Activated gamma-delta T cell (primary cell): ENCODE measurements around the gene P4HB.

Experiments
- DNase-seq: peaks from one replicate; lab custom pipeline; 2025; lab: John Stamatoyannopoulos, UW

The P4HB gene

DNA sequence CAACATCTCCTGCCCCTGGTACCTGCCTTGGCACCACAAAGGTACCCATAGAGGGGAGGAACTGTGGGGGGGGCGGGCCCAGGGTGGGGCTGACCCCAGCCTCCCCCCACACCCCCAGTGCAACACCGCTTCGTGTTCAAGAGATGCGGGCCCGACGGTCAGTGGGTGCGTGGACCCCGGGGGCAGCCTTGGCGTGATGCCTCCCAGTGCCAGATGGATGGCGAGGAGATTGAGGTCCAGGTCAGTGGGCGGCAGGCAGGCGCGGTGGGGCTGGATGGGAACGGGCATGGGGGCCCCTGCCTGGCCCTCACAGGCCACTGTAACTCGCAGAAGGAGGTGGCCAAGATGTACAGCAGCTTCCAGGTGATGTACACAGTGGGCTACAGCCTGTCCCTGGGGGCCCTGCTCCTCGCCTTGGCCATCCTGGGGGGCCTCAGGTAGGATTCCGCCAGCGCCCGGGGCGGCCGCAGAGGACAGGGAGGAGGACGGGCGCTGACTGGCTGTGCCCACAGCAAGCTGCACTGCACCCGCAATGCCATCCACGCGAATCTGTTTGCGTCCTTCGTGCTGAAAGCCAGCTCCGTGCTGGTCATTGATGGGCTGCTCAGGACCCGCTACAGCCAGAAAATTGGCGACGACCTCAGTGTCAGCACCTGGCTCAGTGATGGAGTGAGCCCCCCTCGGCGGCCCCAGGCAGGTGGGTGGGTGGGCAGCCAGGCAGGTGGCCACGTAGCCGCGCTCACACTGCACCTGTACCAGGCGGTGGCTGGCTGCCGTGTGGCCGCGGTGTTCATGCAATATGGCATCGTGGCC, 49.2 kb downstream of the P4HB start:
- no peak for DNase-seq

DNA sequence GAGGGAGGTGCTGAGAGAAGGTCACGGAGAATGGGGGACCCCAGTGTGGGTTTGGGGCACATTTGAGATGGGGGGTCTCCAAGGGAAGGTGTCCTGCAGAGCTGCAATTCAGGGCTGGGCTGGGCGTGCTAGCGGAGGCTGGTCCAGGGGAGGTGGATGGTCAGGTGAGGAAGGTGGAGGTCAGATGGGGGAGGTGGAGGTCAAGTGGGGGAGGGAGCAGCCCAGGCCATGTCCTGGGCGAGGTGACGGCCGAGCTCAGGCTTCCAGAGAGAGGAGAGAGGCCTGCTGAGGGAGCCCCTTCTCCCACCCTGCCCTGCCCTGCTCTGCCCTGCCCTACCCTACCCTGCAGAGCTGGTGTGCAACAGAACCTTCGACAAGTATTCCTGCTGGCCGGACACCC, 49.9 kb downstream of the P4HB start:
- DNase-seq, result no peak

DNA sequence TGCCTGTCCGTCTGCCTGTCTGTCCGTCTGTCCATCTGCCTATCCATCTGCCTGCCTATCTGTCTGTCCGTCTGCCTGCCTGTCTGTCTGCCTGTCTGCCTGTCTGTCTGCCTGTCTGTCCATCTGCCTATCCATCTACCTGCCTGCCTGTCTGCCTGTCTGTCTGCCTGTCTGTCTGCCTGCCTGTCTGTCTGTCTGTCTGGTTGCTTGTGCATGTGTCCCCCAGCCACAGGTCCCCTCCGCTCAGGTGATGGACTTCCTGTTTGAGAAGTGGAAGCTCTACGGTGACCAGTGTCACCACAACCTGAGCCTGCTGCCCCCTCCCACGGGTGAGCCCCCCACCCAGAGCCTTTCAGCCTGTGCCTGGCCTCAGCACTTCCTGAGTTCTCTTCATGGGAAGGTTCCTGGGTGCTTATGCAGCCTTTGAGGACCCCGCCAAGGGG, 50.8 kb downstream of the P4HB start:
- no peak for DNase-seq

DNA sequence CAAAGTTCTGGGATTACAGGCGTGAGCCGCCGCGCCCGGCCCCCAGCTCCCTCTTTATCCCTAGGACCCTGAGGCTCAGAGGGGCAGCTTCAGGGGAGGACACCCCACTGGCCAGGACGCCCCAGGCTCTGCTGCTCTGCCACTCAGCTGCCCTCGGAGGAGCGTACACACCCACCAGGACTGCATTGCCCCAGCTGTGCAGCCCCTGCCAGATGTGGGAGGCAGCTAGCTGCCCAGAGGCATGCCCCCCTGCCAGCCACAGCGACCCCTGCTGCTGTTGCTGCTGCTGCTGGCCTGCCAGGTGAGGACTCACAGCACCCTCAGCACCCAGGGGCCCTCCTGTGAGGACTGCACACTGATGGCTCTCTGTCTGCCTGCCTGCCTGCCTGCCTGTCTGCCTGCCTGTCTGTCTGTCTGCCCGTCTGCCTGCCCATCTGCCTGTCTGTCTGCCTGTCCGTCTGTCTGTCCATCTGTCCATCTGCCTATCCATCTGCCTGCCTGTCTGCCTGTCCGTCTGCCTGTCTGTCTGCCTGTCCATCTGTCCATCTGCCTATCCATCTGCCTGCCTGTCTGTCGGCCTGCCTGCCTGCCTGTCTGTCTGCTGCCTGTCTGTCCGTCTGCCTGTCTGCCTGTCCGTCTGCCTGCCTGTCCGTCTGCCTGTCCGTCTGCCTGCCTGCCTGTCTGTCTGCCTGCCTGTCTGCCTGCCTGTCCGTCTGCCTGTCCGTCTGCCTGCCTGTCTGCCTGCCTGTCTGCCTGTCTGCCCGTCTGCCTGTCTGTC, 51.4 kb downstream of the P4HB start:
- no peak for DNase-seq

DNA sequence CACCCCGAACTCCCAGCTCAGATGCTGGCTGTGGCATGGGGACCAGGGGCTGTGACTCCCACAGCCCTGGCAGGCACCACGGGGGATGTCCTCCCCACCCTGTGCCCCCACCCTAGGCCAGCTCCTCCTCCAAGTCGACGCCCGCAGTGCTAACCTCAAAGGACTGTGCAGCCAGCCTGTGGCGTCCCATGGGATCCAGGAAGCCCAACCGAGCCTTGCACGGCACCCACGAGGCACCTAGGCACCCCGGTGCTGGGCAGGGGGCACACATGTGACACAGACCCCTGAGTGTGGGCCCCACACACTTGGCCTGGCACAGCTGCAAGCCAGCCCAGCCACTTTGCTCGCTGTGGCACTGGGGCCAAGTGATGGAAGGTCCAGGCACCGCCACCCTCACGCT, 52.5 kb downstream of the P4HB start:
- DNase-seq, result no peak

DNA sequence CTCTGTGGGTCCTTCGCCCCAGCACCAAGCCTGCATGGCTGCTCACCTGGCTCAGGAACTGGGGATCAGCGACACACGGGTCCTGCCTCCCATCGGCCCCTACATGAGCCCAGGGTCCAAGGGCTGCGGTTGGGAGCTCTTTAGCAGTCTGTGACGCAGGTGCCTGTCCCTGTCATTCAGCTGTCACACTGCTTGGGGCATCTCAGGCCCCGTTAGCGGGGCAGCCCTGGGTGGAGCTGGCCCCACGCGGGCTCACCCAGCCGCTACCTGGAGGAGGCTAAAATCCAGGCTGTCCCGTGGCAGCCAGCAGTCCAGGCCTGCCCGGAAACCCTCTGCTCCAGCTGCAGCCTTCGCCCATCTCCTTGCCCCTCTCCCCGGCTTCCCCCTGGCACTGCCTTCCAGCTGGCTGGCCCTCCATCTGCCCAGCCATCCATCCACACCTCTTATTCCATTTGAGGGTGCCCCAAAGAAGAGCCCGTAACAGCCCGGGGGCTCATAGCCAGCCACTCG, 53.1 kb downstream of the P4HB start:
- DNase-seq, result no peak

DNA sequence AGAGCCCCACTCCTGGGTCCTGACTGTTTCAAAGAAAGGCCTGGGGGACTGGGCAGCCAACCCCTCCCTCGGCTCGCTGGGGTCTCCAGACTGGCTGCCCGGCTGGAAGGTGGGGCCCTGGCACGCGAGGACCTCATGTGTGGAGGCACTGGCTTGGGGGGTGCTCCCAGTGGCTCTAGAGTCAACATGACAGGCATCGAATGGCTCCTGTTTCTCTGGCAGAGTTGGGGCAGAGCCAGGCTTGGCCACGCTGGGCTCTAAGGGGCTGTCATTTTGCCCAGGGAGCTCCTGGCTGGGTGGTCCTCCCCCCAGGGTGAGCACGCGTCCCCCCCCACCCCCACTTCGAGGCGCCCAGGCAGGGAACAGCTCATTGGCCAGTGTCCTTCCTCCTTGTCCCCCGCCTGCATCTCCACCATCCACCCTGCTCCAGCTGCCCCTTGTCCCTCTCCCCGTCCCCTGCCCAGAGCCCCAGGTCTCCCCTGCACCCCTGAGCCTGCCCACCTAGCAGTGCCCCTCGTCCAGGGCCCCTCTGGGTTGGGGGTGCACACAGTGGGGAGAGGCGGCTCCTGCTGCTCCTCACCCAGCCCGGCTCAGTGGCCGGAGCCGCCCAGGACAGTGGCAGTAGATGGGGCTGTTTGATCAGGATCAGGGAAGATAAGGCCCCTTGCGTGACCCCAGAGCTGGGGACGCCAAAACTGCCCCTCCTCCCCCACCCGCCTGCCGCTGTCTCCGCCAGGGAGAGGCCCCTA, 53.7 kb downstream of the P4HB start:
- DNase-seq, result no peak

DNA sequence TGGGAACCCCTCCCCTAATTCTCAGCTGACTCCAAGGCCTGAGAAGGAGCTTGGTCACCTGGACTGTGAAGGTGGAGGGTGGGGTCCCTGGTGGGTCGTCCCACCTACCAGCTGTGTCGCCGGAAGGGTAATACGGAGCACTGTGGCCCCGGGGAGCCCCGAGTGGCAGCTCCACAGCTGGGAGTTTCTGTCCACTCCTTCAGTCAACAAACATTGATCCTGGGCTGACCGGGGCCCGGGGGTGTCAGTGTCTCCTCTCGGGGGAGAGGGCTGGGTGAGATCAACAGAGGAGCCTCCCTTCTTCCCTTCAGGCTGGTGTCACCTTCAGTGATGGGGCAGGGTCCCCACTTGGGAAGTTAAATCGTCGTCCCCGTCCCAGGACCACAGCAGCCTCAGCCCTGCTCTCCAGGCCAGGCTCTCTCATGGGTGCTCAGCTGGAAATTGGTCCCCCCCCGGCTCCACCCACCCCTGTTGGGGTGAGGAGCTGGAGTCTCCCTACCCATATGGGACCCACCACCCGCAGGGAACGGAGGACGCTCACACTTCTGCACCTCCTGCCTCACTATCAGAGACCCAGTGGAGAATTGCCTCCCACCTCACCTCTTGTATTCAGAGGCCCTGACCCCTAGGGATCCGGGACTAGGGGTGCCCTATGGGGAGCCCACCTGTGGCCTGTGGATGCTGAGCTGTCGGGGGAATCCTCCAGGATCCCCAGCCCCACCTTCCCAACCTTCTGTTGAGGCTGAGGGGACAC, 54.5 kb downstream of the P4HB start:
- no peak for DNase-seq

DNA sequence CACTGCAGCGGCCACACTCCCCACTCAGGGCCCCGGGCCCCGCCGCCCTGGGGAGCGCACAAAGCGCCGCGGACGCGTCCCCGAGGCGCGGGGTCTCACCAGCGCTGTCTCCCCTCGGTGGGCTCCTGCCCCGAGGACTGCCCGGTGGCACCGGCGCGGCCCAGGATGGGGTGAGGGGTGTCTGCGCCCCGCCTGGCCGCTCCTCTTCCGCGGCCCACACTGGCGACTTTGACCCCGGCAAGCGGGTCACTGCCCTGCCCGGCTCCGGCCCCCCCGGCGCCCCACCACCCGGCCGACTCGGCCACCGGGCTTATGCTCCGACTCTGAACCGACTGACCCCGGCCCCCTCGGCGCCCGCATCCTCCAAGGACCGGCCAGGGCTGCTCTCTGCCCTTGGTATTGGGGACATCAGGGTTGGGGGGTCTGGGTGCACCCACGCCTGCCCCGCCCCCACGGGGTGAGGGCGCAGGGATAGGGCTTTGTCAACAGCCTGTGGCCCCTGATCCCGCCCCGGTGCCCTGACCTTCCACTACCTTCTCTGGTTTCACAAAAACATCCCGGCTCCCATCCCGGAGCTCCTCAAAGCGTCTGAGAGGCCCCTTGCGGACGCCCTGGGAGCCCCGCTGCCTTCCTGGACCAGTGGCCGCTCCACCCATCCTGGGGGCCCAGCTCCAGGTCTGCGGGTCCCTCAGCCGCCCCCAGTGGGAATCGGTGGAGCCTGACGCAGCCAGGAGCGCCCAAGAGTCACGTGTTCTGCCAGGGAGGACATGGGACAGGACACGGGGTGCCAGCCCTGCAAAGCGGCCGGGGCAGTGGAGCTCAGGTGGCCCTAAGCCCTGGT, 55.6 kb downstream of the P4HB start:
- DNase-seq, result no peak

DNA sequence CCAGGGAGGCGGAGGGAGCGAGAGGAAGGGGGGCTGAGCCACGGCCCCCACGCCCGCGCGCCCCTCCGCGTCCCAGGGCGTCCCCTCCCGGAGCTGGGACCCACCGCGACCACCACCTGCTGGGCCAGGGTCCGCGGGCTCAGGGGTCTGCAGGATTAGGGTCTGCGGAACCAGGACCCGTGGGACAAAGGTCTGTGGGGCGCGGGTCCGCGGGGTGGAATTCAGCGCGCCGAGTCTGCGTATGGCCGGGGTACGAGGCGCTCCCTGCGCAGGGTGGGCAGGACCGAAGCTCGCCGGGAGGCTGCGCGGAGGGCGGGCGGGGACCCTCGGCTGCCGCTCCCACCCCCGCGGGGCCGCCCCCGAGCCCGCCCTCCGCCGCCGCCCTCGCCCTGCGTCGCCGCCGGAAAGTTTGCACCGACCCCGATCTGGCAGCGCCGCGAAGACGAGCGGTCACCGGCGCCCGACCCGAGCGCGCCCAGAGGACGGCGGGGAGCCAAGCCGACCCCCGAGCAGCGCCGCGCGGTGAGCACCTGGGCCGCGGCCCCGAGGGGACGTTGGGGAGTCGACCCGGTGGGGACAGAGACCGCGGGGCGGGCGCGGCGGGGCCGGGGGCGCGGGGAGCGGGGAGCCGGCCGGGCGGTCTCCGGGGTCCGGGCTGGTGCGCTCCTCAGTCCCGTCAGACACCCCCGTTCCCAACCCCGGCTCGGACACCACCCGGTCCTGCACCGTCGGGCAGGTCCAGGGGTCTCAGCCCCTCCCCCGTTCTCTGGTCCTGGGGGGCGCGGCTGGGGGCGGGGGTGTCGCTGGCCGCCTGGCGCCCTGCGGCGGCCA, 56.4 kb downstream of the P4HB start, which contains the start of gene GCGR:
TSS of gene GCGR (plus strand) at position 423 of the 831 bp plus-strand sequence. CDS start 4,869 bp downstream, outside the sequence.
- no peak for DNase-seq

DNA sequence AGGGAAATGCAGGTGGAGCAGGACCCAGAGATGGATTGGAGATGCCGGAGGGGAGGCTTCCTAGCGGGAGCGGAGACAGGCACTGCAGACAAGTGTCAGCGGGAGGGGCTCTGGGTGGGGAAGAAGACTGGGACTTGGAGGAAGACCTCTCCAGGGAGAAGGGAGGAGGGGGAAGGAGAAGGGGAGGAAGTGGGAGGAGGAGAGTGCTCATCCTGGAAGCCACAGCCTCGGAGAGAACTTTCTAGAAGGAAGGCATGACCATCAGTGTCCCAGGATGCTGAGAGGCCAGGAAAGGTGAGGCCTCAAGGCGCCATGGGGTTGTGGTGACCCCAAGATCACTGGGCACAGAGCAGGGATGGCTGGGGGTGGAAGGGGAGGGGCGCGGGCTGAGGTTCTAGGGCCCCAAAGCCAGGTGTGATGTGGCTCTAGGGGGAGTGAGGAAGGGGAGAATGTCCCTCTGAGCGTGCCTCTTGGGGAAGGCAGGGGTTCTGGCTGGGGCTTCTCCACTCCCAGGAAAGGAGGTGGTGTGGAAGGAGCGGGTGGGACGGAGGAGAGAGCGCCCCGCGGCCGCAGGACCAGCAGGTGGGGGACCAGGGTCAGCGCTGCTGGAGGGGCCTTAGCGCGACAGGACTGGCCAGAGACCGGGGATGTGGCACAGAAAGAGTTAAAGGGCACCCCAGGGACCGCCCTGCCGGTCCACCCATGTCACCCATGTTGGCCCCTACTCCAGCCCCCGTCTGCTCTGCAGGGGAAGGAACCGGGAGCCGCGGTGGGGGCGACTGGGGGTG, 57.3 kb downstream of the P4HB start:
- DNase-seq, result no peak

DNA sequence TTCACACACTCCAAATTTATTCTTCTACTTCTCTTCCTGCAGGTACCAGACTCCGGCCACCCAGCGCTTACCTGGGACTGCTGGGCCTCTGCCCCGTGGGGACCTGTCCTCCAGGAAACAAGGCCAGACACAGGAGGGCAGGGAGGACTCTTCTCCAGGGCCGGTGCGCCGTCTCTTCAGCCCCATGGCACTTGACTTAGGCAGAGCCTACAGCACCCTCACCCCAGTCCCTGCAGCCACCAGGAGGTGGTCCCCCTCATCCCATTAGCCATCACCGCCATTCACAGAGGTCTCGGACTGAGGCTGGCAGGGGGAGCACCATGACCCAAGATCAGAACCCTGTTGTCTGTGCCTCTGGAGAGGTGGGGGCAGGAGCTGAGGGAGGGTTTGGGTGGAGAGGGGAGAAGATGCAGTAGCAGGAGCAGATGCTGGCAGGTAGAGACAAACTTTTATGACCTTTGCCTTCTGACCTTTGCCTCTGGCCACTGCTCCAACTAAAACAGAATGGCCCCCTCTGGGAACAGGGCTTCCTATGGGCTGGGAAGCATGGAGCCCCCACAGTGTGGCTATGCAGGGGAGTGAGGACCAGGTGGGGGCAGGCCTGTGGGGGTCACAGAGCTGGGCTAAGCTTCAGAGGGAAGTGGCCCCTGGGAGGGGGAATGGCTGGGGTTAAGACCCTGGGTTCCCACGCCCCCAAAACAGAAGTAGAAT, 58.1 kb downstream of the P4HB start:
- DNase-seq, result no peak

DNA sequence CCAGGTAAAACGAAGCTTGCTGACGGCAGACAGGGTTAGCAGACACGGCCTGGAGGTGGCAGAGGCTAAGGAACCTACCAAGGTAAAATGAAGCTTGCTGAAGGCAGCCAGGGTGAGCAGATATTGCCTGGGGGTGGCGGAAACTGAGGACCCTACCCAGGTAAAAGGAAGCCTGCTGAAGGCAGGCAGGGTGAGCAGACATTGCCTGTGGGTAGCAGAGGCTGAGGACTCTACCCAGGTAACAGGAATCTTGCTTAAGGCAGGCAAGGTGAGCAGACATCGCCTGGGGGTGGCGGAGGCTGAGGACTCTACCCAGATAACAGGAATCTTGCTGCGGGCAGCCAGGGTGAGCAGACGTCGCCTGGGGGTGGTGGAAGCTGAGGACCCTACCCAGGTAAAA, 59.0 kb downstream of the P4HB start:
- no peak for DNase-seq

DNA sequence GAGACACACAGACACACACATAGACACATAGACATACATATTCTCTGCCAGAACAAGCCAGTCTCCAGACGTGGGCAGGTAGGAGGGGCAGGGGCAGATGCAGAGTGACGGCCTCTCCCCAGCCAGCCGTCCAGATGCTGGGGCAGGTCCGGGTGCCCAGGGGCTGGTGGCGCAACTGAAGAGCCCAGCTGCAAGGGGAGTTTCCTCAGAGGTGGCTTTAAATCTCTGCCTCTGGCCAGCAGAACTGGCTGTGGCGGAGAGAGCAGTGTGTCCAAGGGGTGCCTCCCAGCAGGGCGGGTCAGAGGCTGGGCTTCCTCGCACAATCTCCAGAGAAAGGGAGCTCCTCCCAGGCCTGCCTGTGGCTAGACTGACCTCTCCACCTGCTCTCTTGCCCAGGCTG, 65.8 kb downstream of the P4HB start:
- DNase-seq, result no peak

DNA sequence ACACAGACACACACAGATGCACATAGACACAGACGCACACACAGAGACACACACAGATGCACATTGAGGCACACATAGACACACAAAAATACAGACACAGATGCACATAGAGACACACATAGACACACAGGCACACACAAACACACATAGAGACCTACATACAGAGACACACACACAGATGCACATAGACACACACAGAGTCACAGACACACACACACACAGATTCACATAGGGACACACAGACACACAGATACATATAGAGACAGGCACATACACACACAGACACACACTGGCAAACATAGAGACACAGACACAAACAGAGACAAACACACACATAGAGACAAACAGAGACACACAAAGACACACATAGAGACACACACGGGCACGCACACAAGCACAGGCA, 66.3 kb downstream of the P4HB start:
- no peak for DNase-seq
